HG03196 (cell line): ENCODE data around the gene NEU2.

Experiments used
- ATAC-seq: cut with Tn5 transposase; IDR thresholded peaks from one replicate; pipeline ENCODE4 v1.9.1; 2021; ENCODE audit not compliant: unreplicated experiment

The NEU2 gene

DNA sequence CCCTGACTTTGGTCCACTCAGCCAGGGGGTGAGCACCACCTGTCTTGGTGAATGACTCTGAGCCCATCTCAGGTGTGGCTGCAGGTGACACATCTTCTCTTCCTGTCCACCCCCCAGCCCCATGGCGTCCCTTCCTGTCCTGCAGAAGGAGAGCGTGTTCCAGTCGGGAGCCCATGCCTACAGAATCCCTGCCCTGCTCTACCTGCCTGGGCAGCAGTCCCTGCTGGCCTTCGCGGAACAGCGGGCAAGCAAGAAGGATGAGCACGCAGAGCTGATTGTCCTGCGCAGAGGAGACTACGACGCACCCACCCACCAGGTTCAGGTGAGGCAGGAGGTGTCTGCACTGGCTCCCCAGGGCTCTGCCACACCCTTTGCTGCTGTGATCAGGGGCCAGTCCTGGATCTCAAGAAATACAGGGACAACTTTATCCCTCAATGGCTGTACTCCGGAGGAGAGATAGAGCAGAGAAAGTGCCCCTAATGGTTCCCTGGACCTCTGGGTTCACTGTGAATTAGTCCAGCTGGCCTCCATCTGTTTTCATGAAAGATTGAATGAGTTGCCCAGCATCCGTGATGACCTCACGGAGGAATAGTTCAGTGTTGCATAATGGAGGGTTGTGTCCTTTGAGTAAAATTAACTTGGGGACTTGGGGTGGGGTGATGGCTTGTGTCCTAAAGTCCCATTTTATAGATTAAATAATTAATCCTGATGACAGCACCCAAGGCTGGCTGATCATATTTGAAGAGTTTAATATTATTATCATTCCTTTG lies at the start of gene NEU2:
Gene NEU2 (plus strand): TSS at position 122 of the 770 bp plus-strand sequence. CDS start 0 bp downstream, at position 122.
- no peak for ATAC-seq

DNA sequence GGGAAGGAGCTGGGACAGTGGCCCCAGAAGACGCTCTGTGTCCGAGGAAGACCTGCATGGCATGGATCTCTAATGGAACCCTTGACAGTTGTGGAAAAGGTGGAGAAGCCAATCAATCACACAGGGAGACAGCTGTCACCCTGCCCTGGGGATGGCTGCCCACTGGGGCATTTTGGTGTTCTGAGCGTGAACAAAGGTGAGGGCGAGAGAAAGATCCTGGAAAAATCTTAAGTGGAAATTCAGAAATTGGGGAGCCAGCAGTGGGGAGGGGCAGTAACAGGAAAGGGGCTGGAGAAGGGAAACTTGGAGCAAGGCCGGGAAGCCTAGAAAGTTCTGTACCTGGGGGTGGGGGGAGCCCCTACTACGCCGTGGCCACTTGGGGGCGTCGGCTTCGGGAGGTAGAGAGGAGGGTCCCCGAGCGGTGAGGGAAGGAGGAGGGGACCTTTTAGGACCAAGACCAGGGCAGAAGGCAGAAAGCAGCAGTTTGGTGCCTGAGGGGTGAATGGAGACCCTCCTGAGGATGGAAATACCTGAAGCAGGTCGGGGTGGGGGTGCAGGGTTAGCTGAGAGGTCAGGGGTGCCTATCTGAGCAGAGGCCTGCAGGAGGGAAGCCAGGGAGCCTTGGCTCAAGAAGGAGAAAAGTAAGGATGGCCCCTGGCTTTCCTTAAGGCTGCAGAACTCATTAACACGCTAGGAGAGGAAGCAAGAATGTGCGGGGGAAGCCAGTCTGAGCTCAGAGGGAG lies 49.4 kb upstream of the NEU2 start:
- ATAC-seq: no peak

DNA sequence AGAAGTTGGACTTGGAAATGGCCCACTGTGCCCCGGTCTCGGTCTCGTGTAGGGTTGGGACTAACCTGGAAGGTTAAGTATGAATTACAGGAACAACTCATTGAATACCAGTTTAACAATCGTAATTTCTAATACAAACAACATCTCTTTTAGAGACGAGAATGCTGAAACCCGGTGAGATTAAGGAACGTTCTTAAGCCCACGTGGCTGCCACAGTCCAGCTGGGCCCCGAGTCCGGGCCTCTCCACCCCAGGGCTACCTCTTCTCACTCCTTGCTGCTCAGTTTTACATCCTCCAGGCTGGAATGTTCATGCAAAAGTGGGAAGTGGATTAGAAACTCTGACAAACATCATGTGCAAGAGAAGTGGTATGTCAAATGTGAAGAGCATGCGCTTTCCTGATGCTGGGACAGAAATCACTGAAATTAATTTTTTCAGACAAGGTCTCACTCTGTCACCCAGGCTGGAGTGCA lies 48.8 kb upstream of the NEU2 start:
- ATAC-seq: no peak

DNA sequence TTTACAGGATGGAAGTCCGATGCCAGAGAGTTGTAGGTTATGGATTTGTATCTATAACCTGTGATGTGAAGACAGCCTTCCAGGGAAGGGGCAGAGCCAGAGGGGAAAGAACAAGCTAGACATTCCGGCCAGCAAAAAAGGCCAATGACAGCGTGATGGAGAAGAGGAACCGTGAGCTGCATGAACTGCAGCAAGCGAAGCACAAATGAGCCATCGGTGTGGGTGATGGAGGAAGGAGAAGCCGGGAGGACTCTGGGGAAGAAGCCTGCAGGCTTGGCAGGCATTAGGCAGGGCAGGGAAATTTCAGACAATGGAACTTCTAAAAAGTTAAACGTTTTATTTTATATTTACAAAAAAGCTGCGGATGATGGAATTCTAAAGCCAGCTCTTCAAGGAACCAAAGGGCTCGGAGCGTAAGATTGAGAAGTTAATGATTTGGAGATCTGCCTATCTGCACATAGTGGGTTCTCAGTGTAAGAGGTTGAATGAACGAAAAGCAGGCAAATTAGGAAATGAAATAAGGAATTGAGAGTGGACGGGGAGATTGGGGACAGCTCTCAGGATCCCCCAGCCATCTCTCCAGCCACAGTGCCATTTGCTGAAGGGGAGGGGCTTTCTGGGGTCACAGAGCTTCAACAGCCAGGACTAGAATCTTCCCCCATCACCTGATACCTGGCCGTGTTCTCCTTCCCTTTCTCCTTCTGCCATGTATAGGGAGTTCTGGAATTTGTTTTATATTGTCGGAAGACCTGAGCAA lies 47.8 kb upstream of the NEU2 start:
- no peak for ATAC-seq

DNA sequence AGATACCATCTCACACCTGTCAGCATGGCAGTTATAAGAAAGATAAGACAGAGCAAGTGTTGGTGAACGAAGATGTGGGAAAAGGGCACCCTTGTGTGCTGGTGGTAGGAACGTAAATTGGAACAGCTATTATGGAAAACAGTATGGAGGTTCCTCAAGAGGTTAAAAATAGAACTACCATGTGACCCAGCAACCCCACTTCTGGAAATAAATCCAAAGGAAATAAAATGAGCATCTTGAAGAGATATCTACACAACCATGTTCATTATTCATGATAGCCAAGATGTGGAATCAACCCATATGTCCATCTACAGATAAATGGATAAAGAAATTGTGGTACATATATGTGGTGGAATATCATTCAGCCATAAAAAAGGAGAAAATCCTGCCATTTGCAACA lies 46.3 kb upstream of the NEU2 start:
- ATAC-seq: no peak

DNA sequence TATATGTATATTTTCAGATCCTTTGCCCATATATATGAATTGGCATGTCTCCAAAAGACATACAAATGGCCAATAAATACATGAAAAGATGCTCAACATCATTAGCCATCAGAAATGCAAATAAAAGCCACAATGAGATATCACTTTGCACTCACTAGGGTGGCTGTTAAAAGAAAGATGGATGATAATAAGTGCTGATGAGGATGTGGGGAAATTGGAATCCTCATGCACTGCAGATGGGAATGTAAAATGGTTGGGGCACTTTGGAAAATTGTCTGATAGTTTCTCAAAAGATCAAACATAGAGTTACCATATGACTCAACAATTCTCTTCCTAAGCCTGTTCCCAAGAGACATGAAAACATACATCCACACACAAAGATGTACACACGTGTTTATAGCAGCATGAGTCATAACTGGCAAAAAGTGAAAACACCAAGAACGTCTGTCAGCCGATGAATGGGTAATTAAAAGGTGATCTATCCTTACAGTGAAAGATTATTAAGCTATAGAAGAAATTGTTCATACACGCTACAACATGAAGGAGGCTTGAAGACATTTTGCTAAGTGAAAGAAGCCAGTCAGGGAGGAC lies 39.1 kb upstream of the NEU2 start:
- ATAC-seq: no peak

DNA sequence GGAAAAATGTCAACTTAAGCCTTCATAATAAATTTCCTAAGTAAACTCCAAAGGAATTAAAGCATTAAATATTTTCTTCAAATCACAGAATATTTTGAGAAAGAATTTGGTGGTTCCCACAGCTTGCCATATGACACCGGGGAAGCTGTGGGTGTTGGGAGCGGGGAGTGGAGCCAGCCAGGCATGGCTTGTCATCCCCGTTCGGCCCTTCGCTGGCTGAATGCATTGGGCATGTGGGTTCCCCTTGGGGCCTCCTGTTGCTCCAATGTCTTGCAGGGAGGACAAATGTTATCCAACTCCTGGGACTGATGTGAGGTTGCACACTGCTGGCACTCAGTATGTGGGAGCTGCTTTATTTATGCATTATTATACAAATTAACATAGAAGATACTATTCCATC lies 38.0 kb upstream of the NEU2 start:
- ATAC-seq: no peak

DNA sequence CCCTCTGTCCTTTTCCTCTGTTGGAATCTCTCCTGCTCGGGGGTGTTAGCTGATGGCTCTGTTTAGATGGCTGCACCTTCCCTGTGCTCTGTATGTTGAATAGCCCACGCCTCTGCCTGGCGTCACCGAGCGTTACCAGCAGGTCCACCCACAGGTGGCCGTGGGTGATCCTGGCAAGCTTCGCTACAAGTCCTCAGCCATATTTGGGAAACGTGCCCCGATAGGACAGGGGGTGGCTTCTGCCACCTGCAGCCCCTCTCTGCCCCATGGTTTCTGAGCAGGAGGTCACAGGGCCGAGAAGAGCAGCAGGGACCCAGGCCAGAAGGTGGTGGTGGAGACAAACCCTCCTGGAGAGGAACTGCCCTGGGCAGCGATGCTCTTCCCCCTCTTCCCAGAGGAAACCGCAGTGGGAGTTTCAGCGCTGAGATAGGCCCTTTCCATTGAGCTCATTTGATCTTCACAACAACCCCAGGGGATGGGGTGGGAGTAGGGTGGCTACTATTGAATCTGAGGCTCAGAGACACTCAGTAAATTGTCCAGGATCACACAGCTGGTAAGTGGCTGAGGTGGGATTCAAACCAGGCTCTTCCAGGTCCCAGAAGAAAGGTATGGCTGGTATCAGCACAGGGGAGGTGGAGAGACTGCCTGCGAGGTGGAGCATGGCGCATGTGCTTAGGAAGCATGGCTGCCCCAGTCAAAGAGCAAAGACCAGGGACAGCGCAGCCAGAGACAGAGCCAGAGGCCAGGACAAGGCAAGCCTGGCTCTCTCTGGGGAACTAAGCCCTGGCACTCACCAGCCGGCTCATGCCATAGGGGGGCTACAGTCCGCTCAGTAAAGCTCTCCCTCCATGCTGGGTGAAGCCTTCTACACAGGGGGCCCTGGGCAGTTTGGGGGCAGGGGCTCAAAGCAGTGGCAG lies 34.5 kb upstream of the NEU2 start:
- ATAC-seq: no peak

DNA sequence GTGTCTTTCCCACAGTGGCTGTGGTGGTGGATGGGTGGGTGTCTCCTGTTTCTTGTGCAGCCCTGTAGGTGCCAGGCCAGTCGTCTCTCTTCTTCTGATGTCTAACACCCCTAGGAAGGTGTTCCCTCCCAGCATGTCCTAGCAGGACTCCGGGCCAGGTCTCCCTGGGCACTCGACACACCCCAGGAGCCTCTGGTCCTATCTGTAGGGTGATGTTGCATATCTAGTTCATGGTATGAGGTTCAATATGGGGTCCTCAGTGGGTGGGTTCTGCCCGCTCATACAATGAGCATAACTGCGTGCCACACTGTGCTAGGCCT lies 33.8 kb upstream of the NEU2 start:
- ATAC-seq: no peak

DNA sequence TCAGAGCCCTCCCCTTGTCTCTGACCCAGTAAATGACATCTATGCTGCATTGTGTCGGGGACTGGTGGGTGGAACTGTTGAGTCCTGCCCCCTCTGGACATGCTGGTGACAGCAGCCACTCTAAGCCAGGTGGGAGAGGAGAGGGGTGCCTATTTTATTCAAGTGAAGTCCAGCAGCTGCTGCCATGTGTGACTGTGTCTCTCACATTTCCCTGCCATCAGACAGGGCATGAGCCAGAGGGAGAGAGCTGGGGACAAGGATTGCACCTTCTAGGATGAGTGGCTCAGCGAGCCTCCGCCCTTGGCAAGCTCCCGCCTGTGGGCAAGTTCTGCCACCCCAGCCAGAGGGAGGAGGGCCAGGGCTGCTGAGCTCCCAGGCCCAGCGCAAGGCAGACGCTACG lies 33.1 kb upstream of the NEU2 start:
- no peak for ATAC-seq

DNA sequence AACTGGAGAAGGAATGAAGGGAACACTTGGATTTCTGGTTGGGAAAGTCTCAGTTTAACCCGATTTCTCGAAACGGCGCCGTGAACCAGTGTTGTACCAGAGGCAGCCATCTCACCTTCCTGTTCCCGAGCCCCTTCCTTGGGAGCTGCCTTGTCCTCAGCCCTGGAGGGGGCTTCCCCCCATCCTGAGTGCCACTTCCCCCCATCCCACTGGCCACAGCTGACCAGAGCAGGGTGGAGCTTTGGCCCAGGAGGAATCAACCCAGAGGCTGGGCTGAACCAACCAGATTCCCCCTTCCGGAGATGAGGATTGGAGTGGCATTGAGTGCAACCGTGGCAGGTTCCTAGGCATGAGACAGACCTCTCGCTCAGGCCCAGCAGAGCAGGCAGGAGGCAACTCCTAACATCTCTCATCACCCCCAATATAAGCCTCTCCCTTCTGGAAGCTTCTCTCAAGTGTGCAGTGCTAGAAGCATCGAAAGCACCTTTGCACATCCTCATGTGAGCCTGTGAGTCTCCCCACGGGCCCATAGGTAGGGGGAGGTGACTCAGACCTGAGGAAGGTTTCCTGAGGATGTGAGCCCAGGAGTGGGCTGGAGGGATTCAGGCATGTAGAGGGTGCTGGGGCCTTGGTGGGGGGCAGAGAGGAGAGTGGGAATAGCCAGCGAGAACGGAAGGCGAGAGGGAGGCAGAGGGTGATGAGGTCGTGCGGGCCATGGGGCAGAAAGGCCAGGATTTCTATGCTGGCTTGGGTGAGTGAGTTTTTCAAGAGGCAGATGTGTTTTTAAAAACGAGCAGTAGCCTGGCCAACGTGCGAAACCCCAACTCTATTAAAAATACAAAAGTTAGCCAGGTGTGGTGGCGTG lies 31.4 kb upstream of the NEU2 start:
- ATAC-seq: no peak

DNA sequence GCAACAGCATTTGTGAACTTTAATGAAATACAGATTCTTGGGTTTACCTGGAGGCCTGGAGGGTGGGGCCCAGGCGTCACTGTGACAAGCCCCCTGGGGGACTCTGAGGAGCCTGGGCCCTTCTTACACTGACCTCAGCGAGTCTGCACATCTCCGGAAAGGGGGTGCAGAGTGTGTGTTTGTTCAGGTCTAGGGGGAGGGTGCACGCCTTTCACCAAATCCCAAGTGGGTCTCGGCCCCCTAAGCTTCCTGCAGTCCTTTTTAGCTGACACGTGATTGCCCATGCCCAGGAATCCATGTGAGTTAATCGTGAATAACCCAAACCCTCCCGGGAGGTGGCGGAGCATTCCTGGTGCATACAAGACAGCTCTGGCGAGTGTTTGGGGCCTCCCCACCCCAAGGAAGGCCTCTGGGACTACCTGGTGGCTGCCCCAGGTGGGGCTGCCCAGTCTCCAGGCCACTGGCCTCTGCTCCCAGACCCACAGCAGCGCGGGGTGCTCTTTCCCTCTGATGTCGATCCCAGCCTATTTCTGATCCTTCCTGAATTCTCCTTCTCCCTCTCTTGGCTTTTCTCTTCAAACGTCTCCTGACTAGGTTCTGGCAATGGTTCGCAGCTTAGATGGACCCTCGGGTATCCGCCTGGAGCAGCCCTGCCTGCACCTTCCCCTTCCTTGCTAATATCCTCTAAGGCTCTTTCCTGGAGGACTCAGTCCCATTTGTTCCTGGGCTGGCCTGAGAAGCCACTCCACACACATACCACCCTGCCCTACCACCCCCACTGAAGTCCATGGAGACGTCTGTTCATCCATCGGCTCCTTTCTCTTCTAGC lies 29.4 kb upstream of the NEU2 start:
- no peak for ATAC-seq

DNA sequence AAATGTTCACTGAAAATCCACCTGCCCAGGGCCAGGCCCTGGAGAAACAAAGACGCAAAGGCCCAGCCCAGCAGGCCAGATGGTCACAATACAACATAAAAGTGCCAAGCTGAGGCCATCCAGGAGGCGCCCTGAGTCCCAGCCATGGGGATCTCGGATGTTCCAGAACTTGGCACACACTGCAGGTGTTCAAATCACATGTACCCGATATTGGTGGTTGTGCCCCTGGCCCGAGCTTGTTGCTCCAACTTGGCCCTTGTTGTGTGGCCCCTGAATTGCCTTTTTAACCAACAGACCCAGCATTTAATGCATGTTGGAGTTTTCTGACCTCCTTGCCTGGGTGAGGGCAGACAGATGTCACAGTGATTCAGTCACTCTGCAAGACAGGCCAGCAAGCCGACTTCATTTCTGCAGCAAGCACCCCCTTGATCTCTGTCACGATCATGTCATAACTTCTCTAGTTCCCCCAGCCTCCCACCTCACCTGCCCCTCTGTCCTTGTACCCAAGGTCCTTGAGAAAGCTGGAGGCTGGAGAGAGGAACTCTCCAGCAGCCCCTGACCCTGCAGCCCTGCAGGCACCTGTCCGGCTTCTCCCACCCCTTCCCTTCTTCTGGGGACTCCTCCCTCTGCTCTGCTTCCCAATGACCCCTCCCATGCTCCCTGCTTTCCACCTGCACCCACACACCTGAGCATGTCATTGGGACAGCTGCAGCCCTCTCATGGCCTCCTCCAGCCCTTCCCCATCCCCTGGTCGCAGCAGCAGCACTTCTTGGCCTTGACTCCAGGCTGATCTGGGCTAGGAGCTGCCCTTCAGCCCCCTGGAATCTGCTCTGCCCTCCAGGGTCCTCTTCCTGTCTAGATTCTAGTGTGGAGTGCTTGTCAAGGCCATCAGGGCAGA lies 28.6 kb upstream of the NEU2 start:
- ATAC-seq: no peak

DNA sequence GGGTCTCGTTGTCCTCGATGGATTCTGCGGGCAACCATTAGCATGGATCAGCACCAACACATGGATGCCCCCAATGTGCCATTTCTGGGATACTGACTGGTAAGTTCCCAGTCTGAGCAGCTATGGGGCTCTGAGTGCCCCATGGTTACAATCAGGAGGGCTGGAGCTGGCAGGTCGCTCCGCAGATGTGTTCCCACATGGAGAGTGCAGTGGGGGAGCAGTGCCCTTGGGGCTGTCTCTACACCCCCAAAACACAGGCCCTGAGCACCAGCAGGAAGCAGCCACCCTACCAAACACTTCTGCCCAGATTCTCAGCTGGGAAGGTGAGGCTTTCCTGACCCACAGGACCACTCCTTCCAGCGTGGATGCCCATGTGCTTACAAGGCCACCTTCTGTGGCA lies 27.4 kb upstream of the NEU2 start:
- no peak for ATAC-seq

DNA sequence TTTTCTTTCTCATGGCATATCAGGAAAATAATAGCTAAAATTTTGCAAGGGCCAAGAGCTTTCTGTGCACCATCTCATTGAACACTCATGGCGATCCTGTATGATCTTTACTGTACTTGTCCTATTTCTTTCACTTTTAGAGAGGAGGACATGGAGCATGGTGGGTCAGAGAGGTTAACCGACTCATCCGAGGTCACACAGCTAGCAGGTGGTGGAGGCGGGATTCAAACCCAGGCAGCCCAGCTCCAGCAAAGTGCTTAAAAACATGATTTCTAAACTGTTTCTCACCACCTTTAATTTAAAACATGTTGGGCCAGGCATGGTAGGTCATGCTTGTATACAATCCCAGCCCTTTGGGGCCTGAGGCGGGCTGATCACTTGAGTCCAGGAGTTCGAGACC lies 25.8 kb upstream of the NEU2 start:
- no peak for ATAC-seq

DNA sequence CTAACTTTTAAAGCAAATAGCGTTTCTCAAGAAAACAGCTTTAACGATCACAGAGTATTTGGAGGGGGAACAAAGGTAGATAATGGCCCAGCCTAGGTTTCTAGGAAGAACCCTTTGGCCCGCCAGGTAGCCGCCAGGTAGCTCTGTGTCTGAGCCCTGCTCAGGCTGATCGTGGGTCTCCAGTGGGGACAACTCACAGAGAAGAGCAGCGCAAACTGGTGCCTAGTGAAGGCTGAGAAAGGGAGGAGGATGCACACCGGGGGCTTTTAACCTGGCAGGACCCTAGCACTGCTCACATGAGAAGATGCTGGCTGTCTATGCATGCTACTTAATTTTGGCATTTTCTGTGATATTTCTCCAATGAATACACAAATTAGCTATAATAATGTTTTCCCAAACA lies 25.2 kb upstream of the NEU2 start:
- no peak for ATAC-seq

DNA sequence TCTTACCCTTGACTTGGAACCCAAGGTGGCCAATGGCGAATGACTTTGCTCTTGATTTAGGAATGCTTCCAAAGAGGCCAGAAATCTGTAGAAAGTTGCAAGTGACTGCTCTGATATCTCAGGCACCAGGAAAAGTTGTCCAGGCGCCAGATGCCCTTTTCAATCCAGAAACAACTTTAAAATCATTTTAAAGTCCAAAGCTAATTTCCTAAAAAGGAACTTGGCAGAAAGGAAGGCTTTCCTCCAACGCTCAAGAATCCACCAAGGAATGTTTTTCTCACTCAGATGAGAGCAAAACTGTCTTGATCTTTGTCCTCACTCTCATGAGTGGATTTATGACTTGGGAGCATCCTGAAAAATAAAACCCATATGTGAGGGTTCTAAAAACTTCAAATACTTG lies 24.7 kb upstream of the NEU2 start:
- no peak for ATAC-seq

DNA sequence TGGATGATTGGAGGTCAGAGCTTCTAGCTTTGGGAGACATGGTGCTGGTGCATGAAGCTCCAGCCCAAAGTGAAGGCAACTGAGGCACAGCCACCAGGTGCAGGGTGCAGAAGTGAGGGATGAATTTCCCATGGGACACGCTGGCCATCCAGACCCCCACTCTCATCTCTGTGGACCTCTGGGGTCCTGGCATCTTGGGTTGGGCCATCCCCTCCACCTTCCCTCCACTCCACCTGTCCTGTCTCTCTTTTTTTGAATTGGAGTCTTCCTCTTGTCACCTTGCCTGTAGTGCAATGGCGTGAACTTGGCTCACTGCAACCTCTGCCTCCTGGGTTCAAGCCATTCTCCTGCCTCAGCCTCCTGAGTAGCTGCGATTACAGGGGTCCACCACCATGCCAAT lies 22.8 kb upstream of the NEU2 start:
- no peak for ATAC-seq
